Astrocyte (in vitro differentiated cells and primary cell): Measurements from ENCODE around the gene CHMP4B. TPM values are rescaled to one million over a fixed set of nuclear protein-coding genes. Genes with fewer than 3 reads are reported as not detected.

Experiments
- DNase-seq: peaks from one replicate; pipeline ENCODE4 v3.0.0-alpha.2; 2010; ENCODE audit warnings: low read depth
- FAIRE-seq: peaks from 2 replicates; lab custom pipeline; 2011; peaks lifted over from hg19 to GRCh38; lab: Jason Lieb, UNC
- H2AFZ ChIP-seq: 2 replicates; pipeline ENCODE4 v1.6.0; 2012; ENCODE audit warnings: low read depth, low read length, inconsistent platforms
- H3K27ac ChIP-seq: 2 replicates; pipeline ENCODE4 v1.5.1; 2011; ENCODE audit warnings: low read depth, low read length, inconsistent platforms
- H3K27me3 ChIP-seq: 2 replicates; pipeline ENCODE4 v1.6.0; 2011; ENCODE audit warnings: low read length, inconsistent platforms; ENCODE audit not compliant: insufficient read depth
- H3K36me3 ChIP-seq: 2 replicates; pipeline ENCODE4 v1.5.1; 2011; ENCODE audit warnings: low read length, inconsistent platforms; ENCODE audit not compliant: insufficient read depth
- H3K4me1 ChIP-seq: 2 replicates; pipeline ENCODE4 v1.5.1; 2011; ENCODE audit warnings: low read length, inconsistent platforms; ENCODE audit not compliant: insufficient read depth
- H3K4me2 ChIP-seq: 2 replicates; pipeline ENCODE4 v1.6.0; 2012; ENCODE audit warnings: low read length, inconsistent platforms
- H3K4me3 ChIP-seq: 2 replicates; pipeline ENCODE4 v1.5.1; 2011; ENCODE audit warnings: low read depth, mild to moderate bottlenecking, low read length, inconsistent platforms; ENCODE audit not compliant: insufficient read depth
- H3K79me2 ChIP-seq: 2 replicates; pipeline ENCODE4 v1.6.0; 2012; ENCODE audit warnings: mild to moderate bottlenecking, low read length, inconsistent platforms; ENCODE audit not compliant: insufficient read depth
- H3K9ac ChIP-seq: 2 replicates; pipeline ENCODE4 v1.6.0; 2012; ENCODE audit warnings: mild to moderate bottlenecking, low read length, inconsistent platforms
- H3K9me3 ChIP-seq: 2 replicates; pipeline ENCODE4 v1.5.1; 2012; ENCODE audit warnings: low read depth, mild to moderate bottlenecking, low read length, inconsistent platforms; ENCODE audit not compliant: insufficient read depth
- H4K20me1 ChIP-seq: 2 replicates; pipeline ENCODE4 v1.6.0; 2012; ENCODE audit warnings: low read length, inconsistent platforms; ENCODE audit not compliant: insufficient read depth
- H3K27ac Mint-ChIP-seq: one replicate; pipeline ENCODE4 v1.8.0; 2021; ENCODE audit warnings: mild to moderate bottlenecking, mixed read lengths; ENCODE audit not compliant: unreplicated experiment
- H3K27me3 Mint-ChIP-seq: one replicate; pipeline ENCODE4 v1.8.0; 2021; ENCODE audit warnings: low read depth, mixed read lengths; ENCODE audit not compliant: unreplicated experiment
- H3K36me3 Mint-ChIP-seq: one replicate; pipeline ENCODE4 v1.8.0; 2021; ENCODE audit warnings: low read depth, mixed read lengths; ENCODE audit not compliant: unreplicated experiment
- H3K4me1 Mint-ChIP-seq: one replicate; pipeline ENCODE4 v1.8.0; 2021; ENCODE audit warnings: low read depth, mixed read lengths; ENCODE audit not compliant: unreplicated experiment
- H3K4me3 Mint-ChIP-seq: one replicate; pipeline ENCODE4 v1.8.0; 2021; ENCODE audit warnings: mild to moderate bottlenecking, moderate library complexity, mixed read lengths; ENCODE audit not compliant: unreplicated experiment
- H3K9me3 Mint-ChIP-seq: one replicate; pipeline ENCODE4 v1.8.0; 2021; ENCODE audit warnings: mild to moderate bottlenecking, mixed read lengths; ENCODE audit not compliant: unreplicated experiment
- EZH2 ChIP-seq: IDR thresholded peaks from 2 replicates; pipeline ENCODE4 v1.6.1; 2012; ENCODE audit warnings: mild to moderate bottlenecking, low read length, inconsistent platforms; ENCODE audit not compliant: insufficient read depth
- total RNA-seq: library from RNA; stranded (reverse); gene quantifications from 2 replicates; pipeline ENCODE4 v1.2.1, GENCODE V29; 2021
- TF ChIP-seq, protein P1 (sequence below): IDR thresholded peaks from 2 replicates; pipeline ENCODE4 v1.5.1; 2011; ENCODE audit warnings: low read depth, mild to moderate bottlenecking, inconsistent platforms, low read length, moderate library complexity; ENCODE audit not compliant: insufficient read depth

CHMP4B gene
- total RNA-seq, 1 donor from 2014 or later = 90.6 TPM

DNA sequence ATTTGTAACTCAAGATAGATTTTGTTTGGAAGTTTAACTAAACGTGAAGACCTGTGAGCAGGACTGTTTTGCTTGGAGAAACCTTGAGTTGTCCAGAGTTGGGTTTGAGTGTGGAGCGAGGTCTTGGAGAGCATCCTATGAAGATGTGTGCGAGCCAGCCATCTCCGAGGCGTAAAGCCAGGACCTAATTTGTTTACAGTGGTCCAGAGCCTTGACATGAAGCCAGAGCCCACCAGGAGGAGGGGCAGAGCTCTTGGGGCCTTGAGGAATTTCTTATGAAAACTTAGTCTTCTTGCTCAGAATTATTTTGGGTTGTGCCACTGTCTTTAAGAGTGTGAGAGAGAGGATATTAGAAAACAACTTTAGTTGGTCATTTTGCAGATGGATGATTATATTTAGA lies 6.3 kb downstream of the CHMP4B start:
- H2AFZ ChIP-seq = no peak overlapping the region
- no peak overlapping the region for H3K4me3 ChIP-seq
- Mint-ChIP-seq H3K9me3 (no peaks in the 10 kb centered on the region), H3K4me3 (no peak overlapping the region), H3K36me3 (peaks cover 6% of the 10 kb centered on the region), H3K27ac (no peak overlapping the region), H3K27me3 (no peaks in the 10 kb centered on the region), H3K4me1 (peaks cover 22% of the 10 kb centered on the region)
- no peak for TF ChIP-seq EZH2
- TF ChIP-seq, protein P1, sequence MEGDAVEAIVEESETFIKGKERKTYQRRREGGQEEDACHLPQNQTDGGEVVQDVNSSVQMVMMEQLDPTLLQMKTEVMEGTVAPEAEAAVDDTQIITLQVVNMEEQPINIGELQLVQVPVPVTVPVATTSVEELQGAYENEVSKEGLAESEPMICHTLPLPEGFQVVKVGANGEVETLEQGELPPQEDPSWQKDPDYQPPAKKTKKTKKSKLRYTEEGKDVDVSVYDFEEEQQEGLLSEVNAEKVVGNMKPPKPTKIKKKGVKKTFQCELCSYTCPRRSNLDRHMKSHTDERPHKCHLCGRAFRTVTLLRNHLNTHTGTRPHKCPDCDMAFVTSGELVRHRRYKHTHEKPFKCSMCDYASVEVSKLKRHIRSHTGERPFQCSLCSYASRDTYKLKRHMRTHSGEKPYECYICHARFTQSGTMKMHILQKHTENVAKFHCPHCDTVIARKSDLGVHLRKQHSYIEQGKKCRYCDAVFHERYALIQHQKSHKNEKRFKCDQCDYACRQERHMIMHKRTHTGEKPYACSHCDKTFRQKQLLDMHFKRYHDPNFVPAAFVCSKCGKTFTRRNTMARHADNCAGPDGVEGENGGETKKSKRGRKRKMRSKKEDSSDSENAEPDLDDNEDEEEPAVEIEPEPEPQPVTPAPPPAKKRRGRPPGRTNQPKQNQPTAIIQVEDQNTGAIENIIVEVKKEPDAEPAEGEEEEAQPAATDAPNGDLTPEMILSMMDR = no peak
- no peak for FAIRE-seq
- H3K36me3 ChIP-seq = peaks cover 5% of the 10 kb centered on the region
- H4K20me1 ChIP-seq = peaks cover 98% of the 10 kb centered on the region
- no peak overlapping the region for H3K9ac ChIP-seq
- no peak overlapping the region for H3K27ac ChIP-seq
- H3K9me3 ChIP-seq = no peaks in the 10 kb centered on the region
- H3K27me3 ChIP-seq = no peaks in the 10 kb centered on the region
- peaks cover 13% of the 10 kb centered on the region for H3K4me1 ChIP-seq
- no peak overlapping the region for H3K4me2 ChIP-seq
- no peak for DNase-seq
- peaks cover 96% of the 10 kb centered on the region for H3K79me2 ChIP-seq

DNA sequence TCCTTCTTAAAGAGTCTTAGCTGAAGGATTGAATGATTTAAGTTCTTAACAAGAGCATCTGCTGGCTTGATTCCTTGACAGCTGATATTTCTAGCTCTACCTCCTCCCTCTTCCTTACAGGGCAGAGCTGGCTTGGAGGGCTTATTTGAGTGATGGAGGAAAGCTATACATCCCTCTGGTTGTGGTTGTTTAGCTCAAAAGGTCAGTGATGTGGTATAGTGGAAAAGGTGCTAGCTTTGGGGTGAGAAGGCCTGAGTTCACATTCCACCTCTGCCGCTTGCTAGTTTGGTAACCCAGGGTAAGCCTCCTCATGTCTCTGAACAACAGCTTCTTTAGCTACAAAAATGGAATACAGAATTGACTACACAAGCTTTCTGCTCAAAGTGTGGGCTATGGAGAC lies 8.3 kb downstream of the CHMP4B start:
- FAIRE-seq = no peak

DNA sequence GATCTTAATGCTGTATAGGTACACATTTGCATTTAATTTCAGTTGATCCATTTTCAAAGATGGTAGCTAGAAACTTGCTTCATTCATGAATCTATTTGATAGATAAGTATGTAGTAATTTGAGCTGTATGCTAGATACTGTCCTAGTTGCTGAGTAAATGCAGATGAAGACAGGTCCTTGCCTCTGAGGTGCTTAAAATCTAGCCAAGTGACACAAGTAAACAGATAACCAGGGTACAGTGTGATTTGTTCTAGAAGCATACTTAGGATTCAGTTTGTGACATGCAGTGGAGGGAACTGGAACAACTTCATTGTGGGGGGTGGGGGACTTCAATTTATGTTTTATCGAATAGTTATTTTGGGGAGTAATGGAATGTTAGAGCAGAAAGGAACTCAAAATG lies 9.2 kb downstream of the CHMP4B start:
- Histone ChIP-seq H3K79me2 (peaks cover 95% of the 10 kb centered on the region), H3K4me1 (no peaks in the 10 kb centered on the region), H3K9ac (no peak overlapping the region), H3K27me3 (no peaks in the 10 kb centered on the region), H3K4me2 (no peak overlapping the region), H2AFZ (no peak overlapping the region), H4K20me1 (peaks cover 96% of the 10 kb centered on the region), H3K9me3 (no peaks in the 10 kb centered on the region), H3K4me3 (no peak overlapping the region), H3K27ac (no peak overlapping the region), H3K36me3 (peaks cover 11% of the 10 kb centered on the region)
- Mint-ChIP-seq H3K9me3 (no peaks in the 10 kb centered on the region), H3K27me3 (no peaks in the 10 kb centered on the region), H3K36me3 (peaks cover 3% of the 10 kb centered on the region), H3K4me3 (no peak overlapping the region), H3K4me1 (peaks cover 11% of the 10 kb centered on the region), H3K27ac (no peak overlapping the region)
- TF ChIP-seq, protein P1 = no peak
- no peak for TF ChIP-seq EZH2
- no peak for FAIRE-seq
- DNase-seq = no peak

More for the DNA sequence above, 8.3 kb downstream of the CHMP4B start:
- Histone ChIP-seq H4K20me1 (peaks cover 96% of the 10 kb centered on the region), H3K9ac (no peak overlapping the region), H3K4me2 (no peak overlapping the region), H3K4me3 (no peak overlapping the region), H3K79me2 (peaks cover 95% of the 10 kb centered on the region), H3K27ac (no peak overlapping the region), H3K4me1 (no peaks in the 10 kb centered on the region), H3K27me3 (no peaks in the 10 kb centered on the region), H3K9me3 (no peaks in the 10 kb centered on the region), H3K36me3 (peaks cover 12% of the 10 kb centered on the region), H2AFZ (no peak overlapping the region)
- Mint-ChIP-seq H3K27ac (no peak overlapping the region), H3K9me3 (no peaks in the 10 kb centered on the region), H3K36me3 (peaks cover 6% of the 10 kb centered on the region), H3K4me1 (peaks cover 11% of the 10 kb centered on the region), H3K27me3 (no peaks in the 10 kb centered on the region), H3K4me3 (no peak overlapping the region)
- TF ChIP-seq EZH2 = no peak
- TF ChIP-seq, protein P1 = no peak
- DNase-seq = no peak
